Choroid plexus epithelial cell (primary cell): ENCODE data around the gene PDZD2.

Experiments
- DNase-seq: peaks from one replicate; pipeline ENCODE4 v3.0.0-alpha.2; 2010; ENCODE audit warnings: low read depth
- H3K4me3 ChIP-seq: 2 replicates; pipeline ENCODE4 v1.5.1; 2011; ENCODE audit warnings: low read depth, mild to moderate bottlenecking, control low read depth, low read length, moderate library complexity
- TF ChIP-seq, protein P1 (sequence below): conservative IDR thresholded peaks from 2 replicates; pipeline ENCODE4 v1.5.1; 2011; ENCODE audit warnings: low read depth, mild to moderate bottlenecking, control low read depth, inconsistent platforms, low read length, moderate library complexity

PDZD2 gene

DNA sequence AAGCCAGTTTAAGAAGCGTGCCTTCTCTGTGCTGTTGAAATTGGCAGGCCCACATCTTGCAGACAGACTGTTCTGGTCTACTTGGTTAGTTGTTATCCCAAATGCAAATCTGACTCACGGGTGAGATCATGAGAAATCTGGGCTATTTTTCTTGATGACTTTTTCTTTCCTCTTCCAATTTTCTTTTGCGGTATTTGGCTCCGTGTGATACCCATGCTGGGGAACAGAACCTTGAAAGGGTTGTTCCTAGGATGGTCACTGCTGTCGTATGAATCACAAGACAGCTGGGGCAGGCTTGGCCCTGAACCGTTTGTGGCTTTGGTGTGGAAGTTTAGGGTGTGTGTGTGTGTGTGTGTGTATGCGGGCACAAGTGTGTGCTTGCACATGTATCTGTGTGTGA is 24.6 kb downstream of the PDZD2 start:
- TF ChIP-seq, protein P1, sequence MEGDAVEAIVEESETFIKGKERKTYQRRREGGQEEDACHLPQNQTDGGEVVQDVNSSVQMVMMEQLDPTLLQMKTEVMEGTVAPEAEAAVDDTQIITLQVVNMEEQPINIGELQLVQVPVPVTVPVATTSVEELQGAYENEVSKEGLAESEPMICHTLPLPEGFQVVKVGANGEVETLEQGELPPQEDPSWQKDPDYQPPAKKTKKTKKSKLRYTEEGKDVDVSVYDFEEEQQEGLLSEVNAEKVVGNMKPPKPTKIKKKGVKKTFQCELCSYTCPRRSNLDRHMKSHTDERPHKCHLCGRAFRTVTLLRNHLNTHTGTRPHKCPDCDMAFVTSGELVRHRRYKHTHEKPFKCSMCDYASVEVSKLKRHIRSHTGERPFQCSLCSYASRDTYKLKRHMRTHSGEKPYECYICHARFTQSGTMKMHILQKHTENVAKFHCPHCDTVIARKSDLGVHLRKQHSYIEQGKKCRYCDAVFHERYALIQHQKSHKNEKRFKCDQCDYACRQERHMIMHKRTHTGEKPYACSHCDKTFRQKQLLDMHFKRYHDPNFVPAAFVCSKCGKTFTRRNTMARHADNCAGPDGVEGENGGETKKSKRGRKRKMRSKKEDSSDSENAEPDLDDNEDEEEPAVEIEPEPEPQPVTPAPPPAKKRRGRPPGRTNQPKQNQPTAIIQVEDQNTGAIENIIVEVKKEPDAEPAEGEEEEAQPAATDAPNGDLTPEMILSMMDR = no peak
- no peak for DNase-seq
- no peak overlapping the region for H3K4me3 ChIP-seq

DNA sequence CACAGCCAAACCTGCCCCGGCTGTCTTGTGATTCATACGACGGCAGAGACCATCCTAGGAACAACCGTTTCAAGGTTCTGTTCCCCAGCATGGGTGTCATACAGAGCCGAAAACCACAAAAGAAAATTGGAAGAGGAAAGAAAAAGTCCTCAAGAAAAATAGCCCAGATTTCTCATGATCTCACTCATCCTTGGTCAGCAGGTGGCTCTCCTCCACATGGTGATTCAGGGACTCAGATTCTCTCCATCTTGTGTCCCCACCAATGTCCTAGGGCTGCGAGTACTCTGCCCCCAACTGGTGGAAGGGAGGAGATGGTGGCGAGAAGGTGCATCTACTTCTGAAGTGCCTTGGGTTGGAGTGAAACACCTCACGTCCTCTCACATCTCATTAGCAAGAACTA is 25.6 kb downstream of the PDZD2 start:
- peak; percentile 5 for DNase-seq
- TF ChIP-seq, protein P1 = peak; percentile 3
- no peak overlapping the region for H3K4me3 ChIP-seq

DNA sequence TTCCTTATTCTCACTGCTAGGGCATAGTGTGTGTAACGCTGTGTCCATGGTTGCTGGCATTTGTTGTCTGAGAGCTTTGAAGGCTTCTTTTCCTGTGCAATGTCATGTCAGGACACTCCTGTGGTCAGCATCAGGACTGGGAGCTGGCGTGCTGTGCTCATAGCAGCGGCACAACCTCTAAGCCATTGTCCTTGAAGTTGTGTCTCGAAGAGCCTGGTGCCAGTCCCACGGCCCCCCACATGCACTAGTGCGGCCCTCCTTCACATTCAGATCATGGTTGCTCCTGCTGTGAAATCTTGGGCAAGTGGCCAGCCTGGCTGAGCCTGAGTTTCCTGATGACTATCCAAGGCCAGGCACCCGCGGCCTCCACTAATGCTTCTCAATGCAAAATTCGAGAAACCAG is 32.4 kb downstream of the PDZD2 start:
- H3K4me3 ChIP-seq = no peak overlapping the region
- DNase-seq = peak; percentile 5
- TF ChIP-seq, protein P1 = no peak

DNA sequence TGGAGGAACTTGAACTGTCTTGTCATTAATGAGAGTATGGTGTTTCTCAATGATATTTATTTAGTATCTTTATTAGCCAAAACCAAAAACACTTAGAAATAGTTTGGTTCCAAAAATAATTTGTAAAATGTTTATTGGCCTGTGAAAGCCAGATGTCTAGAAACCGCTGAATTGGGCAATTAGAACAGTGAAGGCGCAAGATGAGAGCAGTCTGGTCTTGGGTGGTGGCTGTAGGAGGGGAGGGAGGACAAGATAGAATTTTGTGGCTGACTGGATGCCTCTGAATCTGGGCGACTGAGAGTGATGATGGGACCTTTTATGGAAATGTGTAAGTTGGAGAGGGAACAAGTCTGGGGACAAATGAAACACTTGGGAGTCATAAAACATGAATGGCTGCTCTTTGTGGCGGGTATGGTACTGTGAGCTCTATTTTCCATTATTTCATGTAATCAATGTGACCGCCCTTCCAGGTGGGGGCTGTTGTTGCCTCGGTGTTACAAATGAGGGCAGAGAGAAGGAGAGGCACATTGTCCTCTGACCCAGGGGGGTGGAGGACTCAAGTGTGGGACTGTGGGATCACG is 35.5 kb downstream of the PDZD2 start:
- TF ChIP-seq, protein P1 = no peak
- H3K4me3 ChIP-seq = no peak overlapping the region
- DNase-seq = no peak

DNA sequence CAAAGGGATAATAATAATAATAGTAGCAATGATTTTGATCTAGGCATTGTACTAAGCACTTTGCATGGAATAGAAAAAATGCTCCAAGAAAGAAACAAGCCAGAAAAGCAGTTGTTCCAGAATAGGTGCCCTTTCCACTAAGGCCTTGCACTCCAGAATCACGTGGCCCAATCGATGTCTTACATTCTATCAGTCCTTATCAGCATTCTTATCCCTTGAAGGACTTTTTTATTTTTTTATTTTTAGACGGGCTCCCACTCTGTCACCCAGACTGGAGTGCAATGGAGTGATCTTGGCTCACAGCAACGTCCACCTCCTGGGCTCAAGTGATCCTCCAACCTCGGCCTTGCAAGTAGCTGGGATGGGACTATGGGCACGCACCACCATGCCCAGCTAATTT is 36.5 kb downstream of the PDZD2 start:
- DNase-seq = no peak
- no peak overlapping the region for H3K4me3 ChIP-seq
- TF ChIP-seq, protein P1 = no peak

DNA sequence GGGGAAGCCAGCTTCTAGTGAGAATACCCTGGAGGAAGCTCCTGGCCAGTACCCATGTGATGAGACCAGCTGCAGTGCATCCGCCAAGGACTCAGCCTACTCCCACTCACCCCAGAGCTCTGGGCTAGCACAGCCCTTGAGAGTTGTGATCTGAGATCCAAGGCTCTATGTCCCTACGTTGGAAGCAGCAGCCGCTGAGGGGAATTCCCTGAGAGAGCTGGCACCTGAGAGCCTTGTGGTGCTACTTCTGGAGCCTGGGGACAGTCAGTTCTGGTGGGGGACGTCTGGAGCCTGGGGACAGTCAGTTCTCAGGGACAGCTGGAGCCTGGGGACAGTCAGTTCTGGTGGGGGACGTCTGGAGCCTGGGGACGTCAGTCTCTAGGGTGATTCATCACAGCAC is 39.2 kb downstream of the PDZD2 start:
- no peak for DNase-seq
- TF ChIP-seq, protein P1 = no peak
- no peak overlapping the region for H3K4me3 ChIP-seq

DNA sequence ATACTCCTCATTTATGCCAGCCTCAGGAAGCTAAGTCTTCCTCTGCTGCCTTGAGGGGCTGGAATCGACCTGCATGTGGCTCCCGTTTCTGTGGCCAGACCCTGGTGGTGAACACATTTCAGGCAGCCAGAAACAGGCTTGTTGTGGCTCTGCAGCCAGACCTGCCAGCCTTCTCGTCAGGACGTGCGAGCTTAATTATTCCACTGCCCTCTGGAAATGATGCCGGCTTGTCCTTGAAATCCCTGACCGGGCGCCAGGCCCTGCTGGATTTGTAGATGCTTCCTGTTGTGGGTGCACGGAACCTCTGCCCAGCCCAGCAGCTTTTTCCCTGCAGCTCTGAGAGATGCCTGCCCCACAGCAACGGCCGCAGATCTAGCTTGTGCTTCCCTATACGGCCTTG is 41.6 kb downstream of the PDZD2 start:
- TF ChIP-seq, protein P1 = no peak
- no peak for DNase-seq

More for the DNA sequence above, 41.6 kb downstream of the PDZD2 start:
- H3K4me3 ChIP-seq = no peak overlapping the region
